Measurements from ENCODE around the gene NTN3.

Gene NTN3

GRCh38 chr16:2447920-2448583 is 23.0 kb upstream of the NTN3 start:
- H3K4me3 ChIP-seq (ENCODE audit: low read depth, low read length), result no peak overlapping the region
- TF ChIP-seq CTCF (IDR thresholded peaks at IDR 0.05; ENCODE audit: low read depth, low read length), result no peak

- H3K4me3 ChIP-seq (ENCODE audit: low read depth, low read length), result no peak overlapping the region
- TF ChIP-seq CTCF (IDR thresholded peaks at IDR 0.05; ENCODE audit: low read depth, low read length), result no peak
Observed at GRCh38 chr16:2449118-2449517, 22.0 kb upstream of the NTN3 start.

GRCh38 chr16:2450535-2450934 is 20.6 kb upstream of the NTN3 start:
- TF ChIP-seq CTCF (IDR thresholded peaks at IDR 0.05; ENCODE audit: low read depth, low read length), result no peak
- H3K4me3 ChIP-seq (ENCODE audit: low read depth, low read length), result no peak overlapping the region

GRCh38 chr16:2450975-2451381 is 20.1 kb upstream of the NTN3 start:
- H3K4me3 ChIP-seq (ENCODE audit: low read depth, low read length), result no peak overlapping the region
- TF ChIP-seq CTCF (IDR thresholded peaks at IDR 0.05; ENCODE audit: low read depth, low read length), result no peak

GRCh38 chr16:2451851-2452320 is 19.2 kb upstream of the NTN3 start:
- no peak for TF ChIP-seq CTCF (IDR thresholded peaks at IDR 0.05; ENCODE audit: low read depth, low read length)
- H3K4me3 ChIP-seq (ENCODE audit: low read depth, low read length), result no peak overlapping the region

DNA sequence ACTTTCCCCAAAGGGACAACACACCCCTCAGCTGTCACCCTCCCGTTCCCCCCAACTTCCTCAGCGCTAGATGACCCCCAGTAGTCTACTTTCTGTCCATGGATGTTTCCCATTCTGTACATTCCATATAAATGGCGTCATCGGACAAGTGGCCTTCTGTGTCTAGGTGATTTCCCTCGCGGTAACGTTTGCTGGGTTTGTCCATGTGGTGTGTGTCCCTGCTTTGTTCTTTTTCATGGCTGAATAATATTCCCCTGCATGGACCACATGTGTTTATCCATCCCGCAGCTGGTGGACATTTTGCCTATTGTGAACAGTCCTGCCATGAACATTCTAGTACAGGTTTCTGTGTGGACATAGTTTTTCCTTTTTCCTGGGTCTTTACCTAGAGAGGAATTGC is 18.4 kb upstream of the NTN3 start:
- H3K4me3 ChIP-seq (ENCODE audit: low read depth, low read length), result no peak overlapping the region
- no peak for TF ChIP-seq CTCF (IDR thresholded peaks at IDR 0.05; ENCODE audit: low read depth, low read length)

DNA sequence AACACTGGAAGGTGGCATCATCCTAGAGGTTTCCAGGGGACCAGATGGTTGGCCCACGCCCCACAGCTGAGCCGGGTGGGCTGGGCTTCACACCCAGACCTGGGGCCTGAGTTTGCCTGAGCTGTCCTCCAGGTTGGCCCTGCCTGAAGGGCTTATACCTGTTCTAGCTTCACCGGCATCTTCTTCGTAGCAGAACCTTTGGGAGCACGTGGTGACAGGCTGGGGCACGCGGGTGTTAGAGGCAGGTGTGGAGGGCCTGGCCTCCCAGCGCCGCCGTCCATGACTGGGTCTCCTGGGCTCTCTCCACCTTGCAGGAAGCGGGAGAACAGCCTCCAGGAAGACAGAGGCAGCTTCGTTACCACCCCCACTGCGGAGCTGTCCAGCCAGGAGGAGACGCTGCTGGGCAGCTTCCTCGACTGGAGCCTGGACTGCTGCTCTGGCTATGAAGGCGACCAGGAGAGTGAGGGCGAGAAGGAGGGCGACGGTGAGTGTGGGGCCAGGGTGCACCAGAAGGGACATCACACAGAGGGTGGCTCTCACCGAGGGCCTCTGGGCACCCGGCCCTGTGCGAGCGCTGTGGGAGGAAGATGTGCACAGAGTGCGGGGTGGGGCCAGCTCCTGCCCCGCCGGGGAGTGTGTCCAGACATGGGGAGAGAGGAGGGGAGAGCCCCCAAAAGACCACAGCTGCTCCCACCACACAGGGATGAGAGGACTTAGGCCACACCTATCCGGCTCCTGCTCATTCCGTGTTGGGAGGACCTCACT is 15.8 kb upstream of the NTN3 start:
- no peak overlapping the region for H3K4me3 ChIP-seq (ENCODE audit: low read depth, low read length)
- no peak for TF ChIP-seq CTCF (IDR thresholded peaks at IDR 0.05; ENCODE audit: low read depth, low read length)
